NCI-H1694 (cell line): ENCODE results near the gene C13orf46.
"Not testable (repeated sequence)": the region's sequence is repeated elsewhere in the genome, so short reads cannot be mapped to it uniquely, and the experiment has no call there.

Experiments used
- DNase-seq: peaks from one replicate; lab custom pipeline; 2025; lab: John Stamatoyannopoulos, UW

The C13orf46 gene

DNA sequence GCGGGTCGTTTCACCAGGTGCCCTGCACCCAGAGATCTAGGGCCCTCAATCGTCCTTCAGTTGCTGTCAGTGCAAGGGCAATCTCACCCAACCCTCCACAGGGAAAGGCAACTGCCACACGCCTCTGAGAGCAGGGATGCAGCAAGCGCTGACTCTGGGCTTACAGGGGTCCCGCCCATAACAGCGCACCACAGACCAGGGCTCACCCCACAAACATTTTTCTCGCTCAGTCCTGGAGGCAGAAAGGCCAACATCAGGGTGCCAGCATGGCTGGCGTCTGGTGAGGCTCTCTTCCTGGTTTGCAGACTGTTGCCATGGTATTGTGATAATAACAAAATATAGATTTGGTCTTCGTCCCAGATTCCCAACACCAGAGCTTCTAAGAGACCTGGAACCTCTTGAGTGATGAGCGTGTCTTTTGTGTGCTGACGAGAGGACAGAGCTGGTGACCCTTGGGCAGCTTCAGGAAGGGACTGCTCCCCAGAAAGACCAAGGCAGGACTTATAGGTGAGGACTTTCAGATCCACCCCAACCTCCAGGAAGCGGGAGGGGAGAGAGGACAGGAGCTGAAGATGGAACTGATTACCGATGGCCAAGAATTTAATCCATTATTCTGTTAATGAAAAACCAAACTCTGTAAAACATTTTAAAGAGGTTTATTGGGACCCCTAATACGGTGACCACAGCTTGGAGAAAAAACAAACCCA, 51.3 kb downstream of the C13orf46 start:
- DNase-seq = no peak

DNA sequence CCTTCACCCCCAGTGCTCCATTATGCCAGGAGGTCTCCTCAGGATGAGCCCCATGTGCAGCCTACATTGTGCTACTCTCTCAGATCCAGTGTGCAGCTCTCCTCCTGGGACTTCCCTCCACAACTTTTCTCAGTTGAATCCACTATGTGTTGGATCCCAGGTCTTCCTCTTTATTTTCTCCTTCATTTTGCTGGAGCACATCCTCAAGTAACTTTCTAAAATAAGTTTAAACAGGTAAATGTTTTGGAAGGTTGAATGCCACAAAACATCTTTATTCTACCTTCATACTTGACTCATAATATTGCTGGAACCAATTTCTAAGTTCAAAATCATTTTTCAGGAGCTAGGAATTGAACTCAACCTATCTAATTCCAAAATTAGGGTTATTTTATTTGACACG, 52.1 kb downstream of the C13orf46 start:
- no peak for DNase-seq

DNA sequence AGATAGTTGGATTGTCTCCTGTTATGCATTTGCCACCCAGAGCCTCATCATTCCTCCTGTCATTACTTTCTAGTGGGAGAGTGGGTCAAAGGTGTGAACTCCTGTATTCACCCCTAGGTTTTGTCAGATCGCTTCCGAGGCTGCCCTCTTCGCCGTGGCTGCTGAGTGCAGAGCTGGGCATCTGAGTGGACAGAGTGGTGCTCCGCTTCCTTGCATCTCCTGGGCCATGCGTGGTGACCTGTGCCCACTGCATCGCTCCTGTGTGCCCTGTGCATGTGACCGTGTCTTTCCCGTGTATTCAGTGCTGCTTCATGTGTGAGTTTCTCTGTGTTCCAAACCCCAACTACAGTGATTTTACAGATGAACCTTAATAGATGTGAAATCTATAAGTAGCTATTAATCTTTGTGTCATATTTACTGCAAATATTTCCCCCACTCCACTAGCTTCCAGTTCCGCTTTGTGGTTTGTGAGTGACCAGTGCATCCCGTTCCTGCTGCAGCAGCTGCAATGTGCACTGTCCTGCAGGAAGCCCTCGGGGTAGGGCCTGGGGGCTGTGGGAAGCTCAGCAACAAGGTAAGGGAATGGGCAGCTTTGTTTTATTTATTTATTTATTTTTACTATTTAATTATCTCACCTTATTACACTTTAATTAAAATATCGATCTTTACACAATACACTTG, 53.1 kb downstream of the C13orf46 start:
- DNase-seq = no peak

DNA sequence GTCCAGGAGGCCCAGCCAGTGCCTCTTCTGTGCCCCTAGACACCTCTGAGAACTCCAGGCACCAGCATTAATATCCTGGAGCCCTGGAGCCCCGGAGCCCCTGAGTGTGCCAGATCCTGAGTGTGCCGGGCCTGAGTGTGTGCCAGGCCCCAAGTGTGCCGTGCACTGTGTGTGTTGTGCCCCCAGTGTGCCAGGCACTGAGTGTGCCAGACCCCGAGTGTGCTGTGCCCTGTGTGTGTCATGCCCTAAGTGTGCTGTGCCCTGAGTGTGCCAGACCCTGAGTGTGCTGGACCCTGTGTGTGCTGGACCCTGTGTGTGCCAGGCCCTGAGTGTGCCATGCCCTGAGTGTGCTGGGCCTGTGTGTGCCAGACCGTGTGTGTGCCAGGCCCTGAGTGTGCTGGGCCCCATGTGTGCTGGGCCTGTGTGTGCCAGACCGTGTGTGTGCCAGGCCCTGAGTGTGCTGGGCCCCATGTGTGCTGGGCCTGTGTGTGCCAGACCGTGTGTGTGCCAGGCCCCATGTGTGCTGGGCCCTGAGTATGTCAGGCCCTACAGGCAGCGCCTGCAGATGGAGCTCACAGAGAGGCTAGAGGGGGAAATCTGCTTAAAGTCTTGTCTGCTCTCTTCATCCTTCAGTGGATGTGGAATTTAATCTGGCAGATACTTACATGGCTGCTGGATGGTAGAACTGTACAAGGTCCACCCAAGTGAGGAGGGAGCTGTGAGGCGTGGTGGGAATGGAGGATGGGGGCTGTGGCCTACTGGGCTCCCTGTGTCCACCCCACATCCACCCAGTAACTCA, 53.9 kb downstream of the C13orf46 start:
- DNase-seq = no peak

DNA sequence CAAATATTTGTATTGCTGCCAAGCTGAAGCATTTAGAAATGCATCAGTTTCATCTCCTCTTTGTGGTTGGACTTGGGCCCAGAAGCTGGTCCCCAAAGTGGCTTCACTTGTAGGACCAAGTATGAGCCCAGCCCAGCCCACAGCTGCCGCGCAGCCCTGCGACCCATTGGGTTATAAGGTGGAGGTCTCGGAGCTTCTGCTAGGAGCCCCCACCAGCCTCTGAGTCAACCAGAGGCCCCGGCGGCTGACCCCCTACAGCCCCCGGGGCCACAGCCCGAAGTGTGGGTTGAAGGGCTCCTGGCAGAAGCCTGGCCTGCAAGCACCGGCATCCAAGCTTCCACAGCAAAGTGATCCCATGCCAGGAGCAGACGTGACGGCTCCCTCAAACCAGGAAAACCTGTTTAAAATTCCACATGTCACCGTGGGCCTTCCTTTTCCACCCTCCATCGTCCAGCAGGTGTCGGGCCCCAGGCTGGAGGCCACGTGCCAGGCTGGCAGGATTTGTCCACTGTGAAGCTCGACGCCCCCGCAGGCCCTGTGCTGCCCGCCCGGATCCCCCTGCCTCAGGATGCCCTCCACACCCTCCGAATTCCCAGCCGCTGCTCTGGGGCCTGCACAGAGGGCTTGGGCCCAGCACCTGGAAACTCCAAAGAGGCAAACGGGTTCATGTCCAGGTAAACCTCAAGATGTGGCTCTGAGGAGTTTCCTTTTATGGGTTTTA, 54.7 kb downstream of the C13orf46 start:
- no peak for DNase-seq

DNA sequence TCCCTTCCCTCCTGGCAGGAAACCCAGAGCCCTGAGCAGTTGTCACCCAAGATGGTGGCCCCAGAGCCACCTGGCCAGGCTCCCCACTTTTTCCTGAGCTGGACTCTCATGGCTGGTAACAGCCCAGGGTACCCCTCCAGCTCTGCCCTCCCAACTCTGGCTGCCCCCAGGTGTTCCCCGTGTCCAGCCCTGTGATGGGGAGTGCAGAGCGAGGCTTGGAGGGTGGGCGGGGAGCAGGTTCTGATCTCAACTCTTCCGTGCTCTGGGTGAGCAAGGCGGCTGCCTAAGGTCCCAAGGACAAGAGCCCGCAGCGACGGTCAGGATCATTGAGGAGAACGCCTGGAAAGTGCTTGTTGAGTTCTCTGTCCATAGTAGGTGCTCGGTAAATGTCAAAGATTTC, 55.3 kb downstream of the C13orf46 start:
- no peak for DNase-seq

DNA sequence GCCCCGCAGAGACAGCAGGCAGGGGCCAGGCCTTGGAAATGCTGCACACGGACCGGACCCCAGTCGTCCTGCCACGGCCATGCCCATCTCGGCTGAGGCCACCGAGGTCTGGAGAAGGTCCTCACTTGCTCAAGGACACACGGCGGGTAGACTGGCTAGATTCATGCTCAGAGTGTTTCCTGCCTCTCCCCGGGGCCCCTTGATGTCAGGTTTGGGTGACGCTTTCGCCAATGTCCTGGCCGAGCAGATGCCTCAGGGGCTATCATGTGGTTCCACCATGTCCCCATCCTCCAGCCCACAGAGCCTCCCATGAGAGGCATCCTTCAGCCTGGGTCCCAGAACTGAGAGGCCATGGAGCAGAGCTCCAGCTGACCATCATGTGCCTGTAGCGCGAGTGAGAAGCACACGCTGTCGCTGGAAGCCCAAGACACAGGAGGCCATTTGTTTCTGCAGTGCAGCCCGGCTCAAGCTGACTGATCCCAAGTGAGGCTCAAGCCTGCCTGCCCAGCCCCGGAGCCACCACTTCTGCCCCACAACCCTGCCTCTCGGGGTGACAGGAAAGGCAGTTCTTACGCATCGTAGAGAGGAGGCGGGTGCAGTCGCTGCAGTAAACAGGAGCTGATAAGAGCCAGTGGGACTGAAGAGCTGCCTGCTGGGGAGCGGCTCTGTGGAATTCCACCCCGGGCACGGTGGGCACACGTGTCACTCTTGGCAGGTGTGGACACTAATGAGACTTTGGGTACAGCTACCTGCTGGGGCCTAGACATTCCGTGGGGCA, 56.1 kb downstream of the C13orf46 start:
- no peak for DNase-seq

DNA sequence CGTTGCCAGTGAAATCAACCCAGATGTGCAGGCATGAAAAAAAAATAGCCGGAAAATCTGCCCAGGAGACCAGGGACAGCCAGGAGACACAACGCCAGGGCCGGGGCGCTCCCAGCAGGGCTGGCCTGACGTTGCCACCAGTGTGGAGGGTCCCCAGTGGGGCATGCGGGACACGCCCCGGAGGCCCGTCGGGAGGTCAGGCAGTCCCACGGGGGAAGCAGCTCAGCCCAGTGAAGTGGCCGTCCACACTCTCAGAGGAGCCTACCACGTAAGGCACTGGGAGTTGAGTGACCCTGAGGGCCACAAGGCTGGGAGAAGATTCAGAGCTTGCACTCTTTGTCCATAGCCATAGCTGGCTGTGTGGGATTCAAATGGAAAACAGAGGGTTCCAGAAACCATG, 56.8 kb downstream of the C13orf46 start:
- no peak for DNase-seq

DNA sequence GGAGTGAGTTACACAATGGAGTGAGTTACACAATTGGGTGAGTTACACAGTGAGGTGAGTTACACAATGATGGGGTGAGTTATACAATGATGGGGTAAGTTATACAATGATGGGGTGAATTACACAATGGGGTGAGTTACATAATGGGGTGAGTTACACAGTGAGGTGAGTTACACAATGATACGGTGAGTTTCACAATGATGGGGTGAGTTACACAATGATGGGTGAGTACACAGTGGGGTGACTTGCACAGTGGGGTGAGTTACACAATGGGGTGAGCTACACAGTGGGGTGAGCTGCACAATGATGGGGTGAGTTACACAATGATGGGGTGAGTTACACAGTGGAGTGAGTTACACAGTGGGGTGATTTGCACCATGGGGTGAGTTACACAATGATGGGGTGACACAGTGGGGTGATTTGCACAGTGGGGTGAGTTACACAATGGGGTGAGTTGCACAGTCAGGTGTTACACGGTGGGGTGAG, 57.5 kb downstream of the C13orf46 start:
- DNase-seq = no peak

DNA sequence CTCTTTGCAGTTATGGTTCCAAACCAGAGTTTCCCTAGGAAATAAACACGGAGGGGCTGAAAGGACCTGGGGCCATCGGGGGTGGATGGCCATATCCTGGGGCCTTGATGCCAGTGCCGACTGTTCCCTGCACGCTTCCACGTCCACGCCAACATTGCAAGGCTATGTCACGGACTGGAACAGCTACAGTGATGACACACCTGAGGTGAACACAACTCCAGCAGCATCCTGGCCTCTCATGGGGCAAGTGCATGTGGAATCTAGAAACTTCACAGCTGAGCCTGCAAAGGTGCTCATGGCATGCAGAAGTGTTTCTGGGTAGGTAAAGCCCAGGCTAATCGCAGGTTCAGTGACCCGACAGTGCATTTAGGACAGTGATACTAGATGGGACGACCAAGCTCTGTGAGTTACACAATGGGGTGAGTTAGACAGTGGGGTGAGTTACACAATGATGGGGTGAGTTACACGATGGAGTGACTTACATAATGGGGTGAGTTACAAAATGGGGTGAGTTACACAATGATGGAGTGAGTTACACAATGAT, 58.0 kb downstream of the C13orf46 start:
- no peak for DNase-seq

DNA sequence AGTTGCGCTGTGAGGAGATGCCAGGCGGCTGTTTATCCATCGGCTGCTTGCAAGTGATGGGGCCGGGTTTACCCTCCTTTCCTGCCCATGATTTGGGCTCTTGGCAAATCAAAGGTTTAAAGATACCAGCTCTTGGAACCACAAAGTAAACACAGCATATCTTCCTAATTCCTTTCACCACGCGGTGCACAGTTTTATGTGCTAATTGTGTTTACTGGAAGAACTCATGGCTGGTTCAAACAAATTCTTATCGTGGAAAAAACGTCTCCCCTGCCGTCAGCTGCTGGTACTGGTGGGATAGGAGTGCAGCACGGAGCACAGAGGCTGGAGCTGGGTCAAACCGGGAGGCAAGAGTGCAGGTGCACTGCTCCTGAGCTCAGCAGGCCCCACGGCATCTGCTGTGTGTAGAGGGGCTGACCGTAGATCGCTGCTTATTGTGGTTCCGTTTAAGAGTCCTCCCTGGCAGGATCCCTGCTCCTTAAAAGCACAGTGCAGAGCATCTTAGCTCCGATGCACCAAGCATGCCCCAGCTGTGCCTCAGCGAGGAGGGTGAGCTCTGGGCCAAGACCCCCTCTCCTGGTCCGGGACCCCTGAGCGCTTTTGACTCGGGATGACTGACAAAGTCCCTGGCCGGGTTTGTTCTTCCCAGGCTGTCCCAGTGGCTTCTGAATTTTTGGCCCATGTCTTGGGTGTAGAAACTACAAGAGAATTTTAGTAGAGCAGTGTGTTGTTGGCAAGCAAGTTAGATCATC, 58.7 kb downstream of the C13orf46 start:
- DNase-seq = no peak

DNA sequence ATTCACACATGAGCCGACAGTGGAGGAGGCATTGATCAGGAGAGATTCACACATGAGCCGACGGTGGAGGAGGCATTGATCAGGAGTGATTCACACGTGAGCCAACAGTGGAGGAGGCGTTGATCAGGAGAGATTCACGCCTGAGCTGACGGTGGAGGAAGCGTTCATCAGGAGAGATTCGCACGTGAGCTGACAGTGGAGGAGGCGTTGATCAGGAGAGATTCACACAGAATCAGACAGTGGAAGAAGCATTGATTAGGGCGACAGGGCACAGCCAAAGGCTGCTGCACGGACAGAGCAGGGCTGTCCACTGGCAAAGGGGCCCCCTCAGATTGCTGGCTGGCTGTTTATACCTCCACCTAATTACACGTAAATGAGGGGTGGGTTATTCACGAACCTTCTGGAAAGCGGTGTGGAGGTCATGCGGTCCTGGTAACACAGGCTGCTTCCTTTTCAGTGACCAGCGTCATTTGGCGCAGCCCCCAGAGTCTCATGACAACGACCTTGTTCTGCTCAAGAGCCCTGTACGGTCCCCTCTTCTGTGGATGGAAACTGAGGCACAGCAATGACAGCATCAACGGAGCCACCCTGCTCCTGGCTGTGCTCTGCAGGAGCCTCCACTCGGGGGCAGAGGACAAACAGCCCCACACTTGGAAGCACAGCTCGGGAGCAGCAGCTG, 59.4 kb downstream of the C13orf46 start:
- DNase-seq = no peak

DNA sequence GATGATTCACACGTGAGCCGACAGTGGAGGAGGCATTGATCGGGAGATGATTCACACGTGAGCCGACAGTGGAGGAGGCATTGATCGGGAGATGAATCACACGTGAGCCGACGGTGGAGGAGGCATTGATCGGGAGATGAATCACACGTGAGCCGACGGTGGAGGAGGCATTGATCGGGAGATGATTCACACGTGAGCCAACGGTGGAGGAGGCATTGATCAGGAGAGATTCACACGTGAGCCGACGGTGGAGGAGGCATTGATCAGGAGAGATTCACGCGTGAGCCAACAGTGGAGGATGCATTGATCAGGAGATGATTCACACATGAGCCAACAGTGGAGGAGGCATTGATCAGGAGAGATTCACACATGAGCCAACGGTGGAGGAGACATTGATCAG, 60.0 kb downstream of the C13orf46 start:
- not testable (repeated sequence) for DNase-seq

DNA sequence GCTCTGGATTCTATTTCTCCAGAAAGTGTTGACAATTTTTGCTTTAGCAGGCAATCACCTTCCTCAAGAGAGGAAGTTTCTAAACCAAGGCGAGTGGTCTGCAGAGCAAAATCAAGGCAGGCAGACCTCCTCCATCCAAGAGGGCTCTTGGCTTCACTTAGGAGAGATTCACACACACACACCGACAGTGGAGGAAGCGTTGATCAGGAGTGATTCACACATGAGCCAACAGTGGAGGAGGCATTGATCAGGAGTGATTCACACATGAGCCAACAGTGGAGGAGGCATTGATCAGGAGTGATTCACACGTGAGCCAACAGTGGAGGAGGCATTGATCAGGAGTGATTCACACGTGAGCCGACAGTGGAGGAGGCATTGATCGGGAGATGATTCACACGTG, 60.5 kb downstream of the C13orf46 start:
- DNase-seq = not testable (repeated sequence)

DNA sequence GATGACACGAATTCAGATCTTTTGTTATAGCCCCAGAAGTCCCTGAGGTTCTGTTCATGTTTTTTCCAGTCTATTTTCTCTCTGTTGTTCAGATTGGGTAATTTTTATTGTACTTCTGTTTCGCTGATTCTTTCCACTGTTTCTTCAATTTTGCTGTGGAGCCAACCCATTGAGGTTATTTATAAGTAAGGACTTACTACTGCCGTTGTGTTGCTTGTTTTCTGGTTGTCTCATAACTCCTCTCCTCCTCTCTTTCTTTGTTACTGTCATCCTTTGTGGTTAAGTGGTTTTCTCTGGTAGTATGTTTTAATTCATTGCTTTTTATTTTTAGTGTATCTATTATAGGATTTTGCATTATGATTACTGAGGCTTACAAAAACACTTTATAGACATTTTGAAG, 61.3 kb downstream of the C13orf46 start:
- DNase-seq = no peak

DNA sequence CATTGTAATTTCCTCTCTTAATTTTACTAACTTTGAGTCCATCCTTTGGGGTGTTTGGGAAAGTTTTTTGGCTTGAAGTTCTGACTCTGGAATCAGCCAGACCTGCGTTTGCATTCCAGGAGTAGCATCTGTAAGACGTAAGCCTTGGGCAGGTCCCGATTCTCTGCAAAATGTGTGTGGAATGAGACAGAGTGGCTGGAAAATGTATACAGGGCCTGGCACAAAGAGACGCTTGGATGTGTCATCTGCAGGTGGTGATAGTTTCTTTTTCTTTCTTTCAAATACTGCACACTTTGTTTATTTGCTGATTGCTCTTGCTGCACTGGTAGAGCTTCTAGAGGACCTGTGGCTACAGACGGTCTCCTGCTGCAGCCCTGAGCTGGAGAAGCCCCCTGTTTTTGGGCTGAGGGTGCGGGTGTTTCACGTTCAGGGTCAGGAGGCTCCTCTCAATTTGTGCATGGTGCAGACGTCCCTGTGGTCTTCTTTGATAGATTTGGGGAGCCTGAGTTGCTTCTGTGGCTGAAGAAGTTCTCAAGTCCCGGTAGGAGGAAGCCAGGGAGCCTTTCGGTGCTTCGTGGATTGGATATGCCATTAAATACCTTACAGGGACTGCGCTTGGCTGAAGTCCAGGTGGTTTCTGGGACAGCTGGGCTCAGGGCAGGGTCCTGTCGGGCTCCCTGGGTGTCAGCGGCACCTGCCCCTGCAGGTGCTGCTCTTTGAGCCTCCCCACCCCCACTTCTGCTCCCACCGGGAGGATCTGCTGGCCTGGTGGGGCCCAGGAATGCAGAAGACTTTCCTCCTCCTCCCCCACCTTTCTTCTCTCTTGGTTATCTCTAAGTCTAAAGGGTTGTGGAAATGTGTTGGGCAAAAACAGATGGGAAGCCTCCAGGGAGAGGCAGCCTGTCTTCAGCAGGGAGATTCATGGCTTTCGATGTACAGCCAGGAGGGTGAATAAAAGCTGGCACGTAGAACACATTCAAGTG, 66.0 kb downstream of the C13orf46 start:
- peak; percentile 78 for DNase-seq

DNA sequence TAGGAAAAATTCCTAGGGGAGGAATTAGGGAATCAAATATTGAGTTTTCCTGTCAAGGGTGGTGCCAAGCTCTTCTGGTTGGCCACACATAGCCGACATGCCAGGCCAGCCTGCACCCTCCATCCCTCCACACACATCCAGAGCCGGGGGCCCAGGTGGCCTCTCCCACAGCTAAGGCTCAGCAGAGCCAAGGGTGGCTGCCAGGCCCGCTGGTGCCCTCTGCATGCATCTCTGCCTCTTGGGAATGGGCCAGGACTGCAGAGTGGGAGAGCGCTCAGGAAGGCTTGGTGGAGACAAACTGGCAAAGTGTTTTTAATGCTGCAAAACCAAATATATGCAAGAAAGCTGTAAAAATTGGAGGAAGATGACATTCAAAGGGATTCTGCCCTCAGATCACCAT, 67.3 kb downstream of the C13orf46 start:
- peak; percentile 76 for DNase-seq

DNA sequence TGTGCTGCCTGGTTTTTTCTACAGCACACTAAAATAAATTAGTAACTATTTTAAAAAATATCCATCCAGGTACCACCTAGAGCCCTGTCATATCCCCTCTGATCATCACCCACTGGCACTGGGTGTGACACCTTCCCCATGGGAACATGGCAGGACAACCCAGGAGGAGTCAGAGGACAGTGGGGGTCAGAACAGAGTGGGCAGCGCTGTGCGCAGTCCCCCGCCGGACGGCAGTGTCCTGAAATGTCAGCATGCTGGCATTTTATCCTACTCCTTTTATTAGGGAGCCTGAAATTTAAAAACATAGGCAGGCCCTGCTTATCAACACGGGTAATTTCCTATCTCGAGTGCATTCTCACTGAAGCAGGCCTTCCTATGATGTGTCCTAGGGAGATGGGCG, 67.9 kb downstream of the C13orf46 start:
- no peak for DNase-seq

DNA sequence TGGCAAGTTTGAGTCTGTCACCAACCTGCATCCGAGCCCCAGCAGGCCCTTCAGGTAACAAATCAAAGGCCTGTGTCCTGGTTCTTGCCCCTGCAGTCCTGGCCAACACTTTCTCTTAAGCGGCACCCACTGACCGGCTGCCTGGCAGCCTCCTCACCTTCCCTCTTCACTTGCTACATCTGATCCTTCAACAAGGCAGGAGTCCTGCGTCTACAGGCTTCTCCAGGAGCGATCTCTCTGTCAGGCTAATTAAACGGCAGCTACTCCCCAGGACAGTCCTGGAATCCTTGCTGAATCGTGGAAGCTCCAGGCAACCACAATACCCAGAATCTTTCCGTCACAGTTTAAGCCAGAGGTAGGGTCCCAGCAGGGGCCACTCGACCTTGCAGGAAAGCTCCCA, 68.9 kb downstream of the C13orf46 start:
- no peak for DNase-seq
